Activated CD4-positive, alpha-beta T cell treated with anti-CD3 and anti-CD28 coated beads, Interleukin-2, amount 10 ng/mL, durations not matched to agents 24 days and 14 days (primary cell): ENCODE data around the gene RBBP6. TPM values are rescaled to one million over a fixed set of nuclear protein-coding genes. Genes with fewer than 3 reads are reported as not detected.

ENCODE experiments used
- DNase-seq: peaks from one replicate; pipeline ENCODE4 v3.0.0; 2022
- H3K27ac Mint-ChIP-seq: one replicate; pipeline ENCODE4 v1.8.0; 2022; ENCODE audit warnings: mild to moderate bottlenecking, mixed read lengths
- H3K27me3 Mint-ChIP-seq: one replicate; pipeline ENCODE4 v1.8.0; 2022; ENCODE audit warnings: mixed read lengths
- H3K36me3 Mint-ChIP-seq: one replicate; pipeline ENCODE4 v1.8.0; 2022; ENCODE audit warnings: low read depth, mild to moderate bottlenecking, mixed read lengths
- H3K4me1 Mint-ChIP-seq: one replicate; pipeline ENCODE4 v1.8.0; 2021; ENCODE audit warnings: mixed read lengths
- H3K4me3 Mint-ChIP-seq: one replicate; pipeline ENCODE4 v1.8.0; 2022; ENCODE audit warnings: mild to moderate bottlenecking, moderate library complexity, mixed read lengths
- H3K9me3 Mint-ChIP-seq: one replicate; pipeline ENCODE4 v1.8.0; 2021; ENCODE audit warnings: mixed read lengths
- intact Hi-C: fragments of 100-400 bp; cut with micrococcal nuclease; formaldehyde crosslinking; loops from one replicate; pipeline ENCODE4 v1.15.1; 2023
- total RNA-seq: library from RNA; stranded (reverse); gene quantifications from 2 replicates; pipeline ENCODE4 v1.2.3, GENCODE V29; 2022

The RBBP6 gene
- total RNA-seq, 1 donor from 2014 or later, result 73.8 TPM

DNA sequence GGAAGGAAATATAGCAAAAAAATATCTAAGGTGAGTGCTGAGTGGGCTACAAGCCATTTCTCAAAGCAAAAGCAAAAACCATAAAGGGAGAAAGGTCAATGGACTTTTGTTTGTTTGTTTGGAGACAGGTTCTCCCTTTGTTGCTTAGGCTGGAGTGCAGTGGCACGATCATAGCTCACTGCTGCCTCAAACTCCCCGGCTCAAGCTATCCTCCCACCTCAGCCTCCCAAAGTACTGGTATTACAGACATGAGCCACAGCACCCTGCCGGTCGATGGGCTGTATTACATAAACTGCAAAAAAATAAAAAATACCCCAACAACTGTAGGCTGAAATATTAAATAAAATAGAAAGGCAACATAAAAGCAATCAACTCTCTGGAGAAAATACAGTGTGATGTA is 3.5 kb upstream of the RBBP6 start:
- Mint-ChIP-seq H3K4me3 (no peak overlapping the region), H3K36me3 (peaks cover 8% of the 10 kb centered on the region), H3K27me3 (no peaks in the 10 kb centered on the region), H3K4me1 (peaks cover 2% of the 10 kb centered on the region), H3K9me3 (no peaks in the 10 kb centered on the region), H3K27ac (no peak overlapping the region)
- no peak for DNase-seq
- intact Hi-C loops, result no loop called here

DNA sequence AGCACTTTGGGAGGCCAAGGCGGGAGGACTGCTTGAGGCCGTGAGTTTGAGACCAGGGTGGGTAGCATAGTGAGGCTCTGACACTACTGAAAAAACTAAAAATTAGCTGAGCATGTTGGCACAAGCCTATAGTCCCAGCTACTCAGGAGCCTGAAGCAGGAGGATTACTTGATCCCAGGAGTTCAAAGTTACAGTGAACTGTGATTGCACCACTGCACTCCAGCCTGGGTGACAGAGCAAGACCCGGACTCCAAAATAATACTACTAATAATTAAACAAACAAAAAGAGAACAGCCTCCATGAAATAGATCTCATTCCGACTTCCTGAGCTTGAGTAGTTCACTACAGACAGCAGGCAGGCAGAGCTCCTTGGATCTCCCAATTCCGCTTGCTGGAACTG is 2.7 kb upstream of the RBBP6 start:
- intact Hi-C loops, result no loop called here
- DNase-seq, result no peak
- no peaks in the 10 kb centered on the region for H3K27me3 Mint-ChIP-seq
- no peak overlapping the region for H3K27ac Mint-ChIP-seq
- peaks cover 3% of the 10 kb centered on the region for H3K4me1 Mint-ChIP-seq
- H3K9me3 Mint-ChIP-seq, result no peaks in the 10 kb centered on the region
- H3K4me3 Mint-ChIP-seq, result no peak overlapping the region
- peaks cover 16% of the 10 kb centered on the region for H3K36me3 Mint-ChIP-seq

- intact Hi-C loops, result no loop called here
- peaks cover 9% of the 10 kb centered on the region for H3K4me1 Mint-ChIP-seq
- H3K36me3 Mint-ChIP-seq, result peaks cover 25% of the 10 kb centered on the region
- no peak overlapping the region for H3K4me3 Mint-ChIP-seq
- no peaks in the 10 kb centered on the region for H3K9me3 Mint-ChIP-seq
- DNase-seq, result peak; percentile 58
- no peaks in the 10 kb centered on the region for H3K27me3 Mint-ChIP-seq
- H3K27ac Mint-ChIP-seq, result peak overlapping the region; percentile 21
Observed at GRCh38 chr16:24537474-24538337, 1.7 kb upstream of the RBBP6 start.

GRCh38 chr16:24538756-24539294 is 541 bp upstream of the RBBP6 start:
- peak overlapping the region; percentile 100 for H3K27ac Mint-ChIP-seq
- intact Hi-C loops, result loop anchor here (1.0 kb wide), 2 partner anchors 22 to 512 kb away; no protein-coding TSS in a partner anchor
- H3K9me3 Mint-ChIP-seq, result no peaks in the 10 kb centered on the region
- no peaks in the 10 kb centered on the region for H3K27me3 Mint-ChIP-seq
- H3K36me3 Mint-ChIP-seq, result peaks cover 30% of the 10 kb centered on the region
- H3K4me3 Mint-ChIP-seq, result peak overlapping the region; percentile 100
- peaks cover 17% of the 10 kb centered on the region for H3K4me1 Mint-ChIP-seq
- DNase-seq, result no peak

- peak; percentile 89 for DNase-seq
- Mint-ChIP-seq H3K27ac (peak overlapping the region; percentile 93), H3K27me3 (no peaks in the 10 kb centered on the region), H3K4me3 (peak overlapping the region; percentile 99), H3K4me1 (peaks cover 24% of the 10 kb centered on the region), H3K9me3 (no peaks in the 10 kb centered on the region), H3K36me3 (peaks cover 36% of the 10 kb centered on the region)
- intact Hi-C loops, result loop anchor here (1.0 to 10.0 kb wide), 8 partner anchors 23 to 983 kb away; partner anchors contain the start of genes ARHGAP17, EARS2 and UBFD1
Observed at GRCh38 chr16:24539850-24540601, 660 bp downstream of the RBBP6 start.

DNA sequence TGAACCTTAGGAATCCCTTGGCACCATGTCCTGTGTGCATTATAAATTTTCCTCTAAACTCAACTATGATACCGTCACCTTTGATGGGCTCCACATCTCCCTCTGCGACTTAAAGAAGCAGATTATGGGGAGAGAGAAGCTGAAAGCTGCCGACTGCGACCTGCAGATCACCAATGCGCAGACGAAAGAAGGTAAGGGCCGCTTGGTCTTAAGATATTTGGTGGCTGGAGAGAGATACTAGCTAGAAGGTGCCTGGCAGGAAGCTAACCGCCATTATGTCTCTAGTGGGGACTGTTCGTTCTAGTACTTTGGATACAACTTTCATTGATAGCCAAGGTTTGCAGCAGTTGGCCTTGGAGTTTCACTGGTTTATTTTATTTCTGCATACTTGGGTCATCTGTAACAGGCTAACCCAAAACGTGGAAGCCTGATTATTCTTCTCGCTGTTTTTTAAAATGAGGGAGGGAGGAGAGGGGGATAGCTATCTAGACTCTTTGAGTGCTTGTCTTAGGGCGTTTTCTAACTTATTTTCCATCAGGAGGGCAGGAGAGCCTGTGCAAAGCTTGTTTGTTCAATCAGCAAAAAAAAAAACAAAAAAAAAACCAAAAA is 1.3 kb downstream of the RBBP6 start:
- intact Hi-C loops, result loop anchor here (2.0 to 10.0 kb wide), 6 partner anchors 22 to 983 kb away; partner anchors contain the start of genes ARHGAP17, EARS2 and UBFD1
- Mint-ChIP-seq H3K4me1 (peaks cover 26% of the 10 kb centered on the region), H3K36me3 (peaks cover 42% of the 10 kb centered on the region), H3K27me3 (no peaks in the 10 kb centered on the region), H3K27ac (peak overlapping the region; percentile 93), H3K4me3 (peak overlapping the region; percentile 99), H3K9me3 (no peaks in the 10 kb centered on the region)
- DNase-seq, result peak; percentile 79

GRCh38 chr16:24541233-24541933 is 2.0 kb downstream of the RBBP6 start:
- H3K27ac Mint-ChIP-seq, result peak overlapping the region; percentile 93
- H3K9me3 Mint-ChIP-seq, result no peaks in the 10 kb centered on the region
- peak; percentile 57 for DNase-seq
- no peaks in the 10 kb centered on the region for H3K27me3 Mint-ChIP-seq
- intact Hi-C loops, result loop anchor here (2.0 to 10.0 kb wide), 6 partner anchors 21 to 984 kb away; partner anchors contain the start of genes ARHGAP17, EARS2 and UBFD1
- peaks cover 27% of the 10 kb centered on the region for H3K4me1 Mint-ChIP-seq
- H3K36me3 Mint-ChIP-seq, result peaks cover 44% of the 10 kb centered on the region
- peak overlapping the region; percentile 99 for H3K4me3 Mint-ChIP-seq

DNA sequence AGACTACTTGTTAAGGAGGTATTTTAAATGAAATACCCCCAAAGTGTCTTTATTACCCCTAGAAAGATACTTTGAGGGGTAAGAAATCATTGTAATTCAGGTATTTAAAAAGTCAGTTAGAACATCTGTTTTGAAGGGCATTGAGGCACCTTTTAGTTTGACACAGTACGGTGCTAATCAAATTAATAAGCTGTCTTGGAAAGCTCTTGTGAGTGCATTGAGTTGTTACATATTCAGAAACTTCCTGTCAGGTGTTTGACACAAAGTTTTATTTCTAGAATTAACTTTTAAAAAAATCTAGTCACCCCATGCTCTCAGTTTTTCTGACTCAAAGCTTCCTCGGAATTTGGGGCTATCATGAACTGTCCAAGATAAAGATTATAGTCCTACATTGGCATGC is 4.6 kb downstream of the RBBP6 start:
- H3K4me3 Mint-ChIP-seq, result peak overlapping the region; percentile 69
- intact Hi-C loops, result loop anchor here (5.0 to 10.0 kb wide), 4 partner anchors 188 to 987 kb away; partner anchors contain the start of genes ARHGAP17, EARS2 and UBFD1
- peaks cover 34% of the 10 kb centered on the region for H3K4me1 Mint-ChIP-seq
- H3K27me3 Mint-ChIP-seq, result no peaks in the 10 kb centered on the region
- H3K9me3 Mint-ChIP-seq, result no peaks in the 10 kb centered on the region
- H3K36me3 Mint-ChIP-seq, result peaks cover 59% of the 10 kb centered on the region
- no peak for DNase-seq
- no peak overlapping the region for H3K27ac Mint-ChIP-seq

DNA sequence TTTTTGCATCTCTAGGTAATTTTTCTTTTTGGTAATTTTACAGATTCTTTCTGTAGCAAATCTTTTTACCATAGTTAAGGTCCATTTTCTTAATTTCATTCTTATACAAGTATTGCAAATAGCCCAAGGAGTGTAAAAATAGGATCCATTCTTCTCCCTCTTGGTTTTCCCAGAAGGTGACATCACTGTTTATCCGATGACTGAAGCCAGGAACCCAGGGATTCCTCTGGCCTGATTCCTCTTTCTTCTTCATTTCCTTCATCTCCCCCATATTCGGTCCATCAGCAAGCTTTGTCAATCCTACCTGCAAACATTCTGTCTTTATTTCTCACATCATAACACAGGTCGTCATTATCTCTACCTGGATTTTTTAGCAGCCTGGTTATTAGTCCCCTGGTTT is 5.3 kb downstream of the RBBP6 start:
- Mint-ChIP-seq H3K36me3 (peaks cover 64% of the 10 kb centered on the region), H3K4me1 (peaks cover 39% of the 10 kb centered on the region), H3K4me3 (peak overlapping the region; percentile 2), H3K27ac (no peak overlapping the region), H3K9me3 (no peaks in the 10 kb centered on the region), H3K27me3 (no peaks in the 10 kb centered on the region)
- no peak for DNase-seq
- intact Hi-C loops, result loop anchor here (5.0 to 10.0 kb wide), 4 partner anchors 188 to 987 kb away; partner anchors contain the start of genes ARHGAP17, EARS2 and UBFD1

DNA sequence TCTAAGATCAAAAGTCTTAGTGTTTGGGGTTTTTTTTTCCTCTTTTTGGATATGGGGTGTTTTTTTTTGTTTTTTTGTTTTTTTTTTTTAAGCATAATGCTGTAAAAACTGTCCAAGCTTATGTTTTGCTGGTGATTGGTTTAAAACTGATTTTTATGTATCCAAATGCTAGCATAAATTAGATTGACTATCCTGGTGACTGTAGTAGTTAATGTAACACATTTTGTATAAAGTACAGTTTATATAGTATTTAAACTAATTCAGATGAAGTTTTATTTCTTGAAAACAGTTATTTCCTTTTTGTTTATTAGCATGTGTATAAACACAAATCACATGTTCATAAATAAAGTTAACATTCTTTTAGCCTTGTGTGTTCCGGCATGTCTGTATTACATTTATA is 10.9 kb downstream of the RBBP6 start:
- DNase-seq, result no peak
- Mint-ChIP-seq H3K36me3 (peaks cover 53% of the 10 kb centered on the region), H3K4me3 (no peak overlapping the region), H3K9me3 (no peaks in the 10 kb centered on the region), H3K4me1 (peaks cover 27% of the 10 kb centered on the region), H3K27ac (no peak overlapping the region), H3K27me3 (no peaks in the 10 kb centered on the region)
- intact Hi-C loops, result no loop called here

DNA sequence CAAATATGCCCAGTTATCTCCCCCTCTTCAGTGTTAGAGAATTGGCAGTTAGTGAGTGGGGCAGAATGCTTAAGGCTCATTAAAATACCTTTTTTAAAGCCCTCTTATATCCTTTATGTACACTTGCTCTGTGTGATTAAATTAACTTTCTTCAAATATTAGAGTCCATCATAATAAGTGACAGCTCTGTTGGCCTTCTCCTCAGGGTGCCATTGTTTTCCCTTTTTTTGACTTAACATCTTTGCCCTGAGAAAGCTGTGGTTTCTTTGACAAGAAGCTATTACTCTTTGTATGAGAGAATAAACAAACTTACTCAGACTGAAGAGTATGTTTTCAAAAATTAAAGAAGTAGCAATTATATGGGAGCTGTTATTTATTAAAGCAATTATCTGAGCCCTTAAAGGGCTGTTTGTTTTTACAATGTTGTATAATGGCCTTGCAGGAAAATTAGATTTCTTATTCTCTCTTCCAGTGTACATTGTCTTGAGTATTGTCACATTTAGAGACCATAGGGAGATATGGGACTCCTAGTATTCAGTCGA is 13.4 kb downstream of the RBBP6 start:
- intact Hi-C loops, result no loop called here
- no peaks in the 10 kb centered on the region for H3K27me3 Mint-ChIP-seq
- no peak for DNase-seq
- no peak overlapping the region for H3K4me3 Mint-ChIP-seq
- H3K36me3 Mint-ChIP-seq, result peaks cover 53% of the 10 kb centered on the region
- no peak overlapping the region for H3K27ac Mint-ChIP-seq
- H3K4me1 Mint-ChIP-seq, result peaks cover 21% of the 10 kb centered on the region
- H3K9me3 Mint-ChIP-seq, result no peaks in the 10 kb centered on the region

- Mint-ChIP-seq H3K9me3 (no peaks in the 10 kb centered on the region), H3K27me3 (no peaks in the 10 kb centered on the region), H3K27ac (no peak overlapping the region), H3K36me3 (peaks cover 54% of the 10 kb centered on the region), H3K4me3 (no peak overlapping the region), H3K4me1 (peaks cover 21% of the 10 kb centered on the region)
- intact Hi-C loops, result no loop called here
- DNase-seq, result no peak
Observed at GRCh38 chr16:24553983-24554382, 14.6 kb downstream of the RBBP6 start.
